Stimulated activated CD8-positive, alpha-beta memory T cell treated with anti-CD3 and anti-CD28 coated beads, Interleukin-4, amount 100 ng/mL, for 48 hours (primary cell): ENCODE data around the gene NXPE4.
"Not testable (repeated sequence)": the region's sequence is repeated elsewhere in the genome, so short reads cannot be mapped to it uniquely, and the experiment has no call there.

Experiments used
- DNase-seq: peaks from one replicate; pipeline ENCODE4 v3.0.0-alpha.2; 2020

NXPE4 gene

GRCh38 chr11:114595571-114595970 is at the start of gene NXPE4:
TSS of gene NXPE4 (minus strand) at chr11:114595786. CDS start at chr11:114594759, 1,027 bp downstream.
- no peak for DNase-seq

- DNase-seq = not testable (repeated sequence)
These were observed 43.9 kb upstream of the NXPE4 start for GRCh38 chr11:114639440-114639839.

GRCh38 chr11:114631445-114631965 is 35.9 kb upstream of the NXPE4 start:
- not testable (repeated sequence) for DNase-seq

- no peak for DNase-seq
These were observed 29.7 kb upstream of the NXPE4 start for GRCh38 chr11:114625294-114625693.

DNA sequence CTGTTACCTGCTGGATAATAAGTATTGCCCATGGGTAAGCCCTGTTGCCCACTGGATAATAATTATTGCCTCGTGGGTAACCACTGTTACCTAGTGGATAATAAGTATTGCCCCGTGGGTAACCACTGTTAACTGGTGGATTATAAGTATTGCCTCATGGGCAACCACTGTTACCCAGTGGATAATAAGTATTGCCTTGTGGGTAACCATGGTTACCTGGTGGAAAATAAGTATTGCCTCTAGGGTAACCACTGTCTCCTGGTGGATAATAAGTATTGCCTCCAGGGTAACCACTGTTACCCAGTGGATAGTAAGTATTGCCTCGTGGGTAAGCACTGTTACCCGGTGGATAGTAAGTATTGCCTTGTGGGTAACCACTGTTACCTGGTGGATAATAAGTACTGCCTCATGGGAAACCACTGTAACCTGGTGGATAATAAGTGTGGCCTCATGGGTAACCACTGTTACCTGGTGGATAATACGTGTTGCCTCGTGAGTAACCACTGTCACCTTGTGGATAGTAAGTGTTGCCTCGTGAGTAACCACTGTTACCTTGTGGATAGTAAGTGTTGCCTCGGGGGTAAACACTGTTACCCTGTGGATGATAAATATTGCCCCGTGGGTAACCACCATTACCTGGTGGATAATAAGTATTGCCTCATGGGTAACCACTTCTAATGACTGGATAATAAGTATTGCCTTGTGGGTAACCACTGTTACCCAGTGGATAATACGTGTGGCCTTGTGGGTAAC is 29.0 kb upstream of the NXPE4 start:
- DNase-seq = no peak

- no peak for DNase-seq
These were observed 28.1 kb upstream of the NXPE4 start for GRCh38 chr11:114623720-114624119.

- DNase-seq = no peak
These were observed 27.3 kb upstream of the NXPE4 start for GRCh38 chr11:114622858-114623257.

DNA sequence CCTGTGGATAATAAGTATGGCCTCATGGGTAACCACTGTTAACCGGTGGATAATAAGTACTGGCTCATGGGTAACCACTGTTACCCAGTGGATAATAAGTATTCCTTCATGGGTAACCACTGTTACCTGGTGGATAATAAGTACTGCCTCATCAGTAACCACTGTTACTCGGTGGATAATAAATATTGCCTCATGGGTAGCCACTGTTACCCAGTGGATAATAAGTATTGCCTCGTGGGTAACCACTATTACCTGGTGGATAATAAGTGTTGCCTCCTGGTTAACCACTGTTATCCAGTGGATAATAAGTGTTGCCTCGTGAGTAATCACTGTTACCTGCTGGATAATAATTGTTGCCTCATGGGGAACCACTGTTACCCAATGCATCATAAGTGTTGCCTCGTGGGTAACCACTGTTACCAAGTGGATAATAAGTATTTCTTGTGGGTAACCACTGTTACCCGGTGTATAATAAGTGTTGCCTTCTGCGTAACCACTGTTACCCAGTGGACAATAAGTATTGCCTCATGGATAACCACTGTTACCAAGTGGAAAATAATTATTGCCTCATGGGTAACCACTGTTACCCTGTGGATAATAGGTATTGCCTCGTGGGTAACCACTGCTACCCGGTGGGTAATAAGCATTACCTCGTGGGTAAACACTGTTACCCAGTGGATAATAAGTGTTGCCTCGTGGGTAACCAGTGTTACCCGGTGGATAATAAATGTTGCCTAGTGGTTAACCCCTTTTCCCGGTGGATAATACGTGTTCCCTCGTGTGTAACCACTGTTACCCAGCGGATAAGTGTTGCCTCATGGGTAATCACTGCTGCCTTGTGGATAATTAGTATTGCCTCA is 26.6 kb upstream of the NXPE4 start:
- DNase-seq = no peak

GRCh38 chr11:114621072-114621471 is 25.5 kb upstream of the NXPE4 start:
- DNase-seq = no peak

GRCh38 chr11:114619659-114620173 is 24.1 kb upstream of the NXPE4 start:
- no peak for DNase-seq

DNA sequence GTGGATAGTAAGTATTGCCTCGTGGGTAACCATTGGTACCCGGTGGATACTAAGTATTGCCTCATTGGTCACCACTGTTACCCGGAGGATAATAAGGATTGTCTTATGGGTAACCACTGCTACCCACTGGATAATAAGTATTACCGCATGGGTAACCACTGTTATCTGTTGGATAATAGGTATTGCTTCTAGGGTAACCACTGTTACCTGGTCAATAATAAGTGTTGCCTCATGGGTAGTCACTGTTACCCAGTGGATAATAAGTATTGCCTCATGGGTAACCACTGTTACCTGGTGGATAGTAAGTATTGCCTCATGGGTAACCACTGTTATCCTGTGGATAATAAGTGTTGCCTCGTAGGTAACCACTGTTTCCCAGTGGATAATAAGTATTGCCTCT is 22.6 kb upstream of the NXPE4 start:
- DNase-seq = no peak

GRCh38 chr11:114617157-114618124 is 21.9 kb upstream of the NXPE4 start:
- DNase-seq = no peak

- DNase-seq = no peak
These were observed 20.9 kb upstream of the NXPE4 start for GRCh38 chr11:114616516-114616915.

DNA sequence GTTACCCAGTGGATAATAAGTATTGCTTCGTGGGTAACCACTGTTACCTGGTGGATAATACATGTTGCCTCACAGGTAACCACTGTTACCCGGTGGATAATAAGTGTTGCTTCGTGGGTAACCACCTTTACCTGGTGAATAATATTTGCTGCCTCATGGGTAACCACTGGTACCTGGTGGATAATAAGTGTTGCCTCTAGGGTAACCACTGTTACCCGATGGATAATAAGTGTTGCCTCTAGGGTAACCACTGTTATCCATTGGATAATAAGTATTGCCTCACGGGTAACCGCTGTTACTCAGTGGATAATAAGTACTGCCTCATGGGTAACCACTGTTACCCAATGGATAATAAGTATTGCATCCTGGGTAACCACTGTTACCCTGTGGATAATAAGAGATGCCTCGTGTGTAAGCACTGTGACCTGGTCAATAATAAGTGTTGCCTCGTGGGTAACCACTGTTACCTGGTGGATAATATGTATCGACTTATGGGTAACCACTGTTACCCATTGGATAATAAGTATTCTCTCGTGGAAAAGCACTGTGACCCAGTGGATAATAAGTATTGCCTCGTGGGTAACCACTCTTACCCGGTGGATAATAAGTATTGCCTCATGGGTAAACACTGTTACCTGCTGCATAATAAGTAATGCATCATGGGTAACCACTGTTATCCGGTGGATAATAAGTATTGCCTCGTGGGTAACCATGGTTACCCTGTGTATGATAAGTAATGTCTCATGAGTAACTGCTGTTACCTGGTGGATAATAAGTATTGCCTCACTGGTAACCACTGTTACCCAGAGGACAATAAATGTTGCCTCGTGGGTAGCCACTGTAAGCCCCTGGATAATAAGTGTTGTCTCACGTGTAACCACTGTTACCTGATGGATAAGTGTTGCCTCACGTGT is 20.1 kb upstream of the NXPE4 start:
- no peak for DNase-seq

DNA sequence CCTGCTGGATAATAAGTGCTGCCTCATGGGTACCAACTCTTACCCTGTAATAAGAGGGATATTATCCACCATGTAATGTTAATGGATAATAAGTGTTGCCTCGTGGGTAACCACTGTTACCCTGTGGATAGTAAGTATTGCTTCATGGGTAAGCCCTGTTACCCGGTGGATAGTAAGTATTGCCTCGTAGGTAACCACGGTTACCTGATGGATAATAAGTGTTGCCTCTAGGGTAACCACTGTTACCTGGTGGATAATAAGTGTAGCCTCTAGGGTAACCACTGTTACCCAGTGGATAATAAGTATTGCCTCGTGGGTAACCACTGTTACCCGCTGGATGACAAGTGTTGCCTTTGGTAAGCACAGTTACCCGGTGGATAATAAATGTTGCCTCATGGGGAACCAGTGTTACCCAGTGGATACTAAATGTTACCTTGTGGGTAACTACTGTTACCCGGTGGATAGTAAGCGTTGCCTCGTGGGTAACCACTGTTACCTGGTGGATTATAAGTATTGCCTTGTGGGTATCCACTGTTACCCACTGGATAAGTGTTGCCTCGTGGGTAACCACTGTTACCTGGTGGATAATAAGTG is 18.6 kb upstream of the NXPE4 start:
- no peak for DNase-seq

GRCh38 chr11:114613094-114613493 is 17.5 kb upstream of the NXPE4 start:
- not testable (repeated sequence) for DNase-seq

DNA sequence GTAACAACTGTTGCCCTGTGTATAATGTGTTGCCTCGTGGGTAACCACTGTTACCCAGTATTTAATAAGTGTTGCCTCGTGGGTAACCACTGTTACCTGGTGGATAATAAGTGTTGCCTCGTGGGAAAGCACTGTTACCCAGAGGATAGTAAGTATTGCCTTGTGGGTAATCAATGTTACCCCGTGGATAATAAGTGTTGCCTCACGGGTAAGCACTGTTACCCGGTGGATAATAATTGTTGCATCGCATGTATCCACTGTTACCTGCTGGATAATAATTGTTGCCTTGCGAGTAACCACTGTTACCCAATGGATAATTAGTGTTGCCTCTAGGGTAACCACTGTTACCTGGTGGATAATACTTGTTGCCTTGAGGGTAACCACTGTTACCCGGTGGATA is 17.1 kb upstream of the NXPE4 start:
- DNase-seq = no peak

DNA sequence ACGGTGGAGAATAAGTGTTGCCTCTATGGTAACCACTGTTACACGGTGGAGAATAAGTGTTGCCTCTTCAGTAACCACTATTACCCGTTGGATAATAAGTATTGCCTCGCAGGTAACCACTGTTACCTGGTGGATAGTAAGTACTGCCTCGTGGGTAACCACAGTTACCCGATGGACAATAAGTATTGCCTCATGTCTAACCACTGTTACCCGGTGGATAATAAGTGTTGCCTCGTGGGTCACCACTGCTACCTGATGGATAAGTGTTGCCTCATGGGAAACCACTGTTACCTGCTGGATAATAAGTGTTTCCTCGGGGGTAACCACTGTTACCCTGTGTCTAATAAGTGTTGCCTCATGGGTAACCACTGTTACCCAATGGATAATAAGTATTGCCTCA is 16.6 kb upstream of the NXPE4 start:
- DNase-seq = not testable (repeated sequence)

DNA sequence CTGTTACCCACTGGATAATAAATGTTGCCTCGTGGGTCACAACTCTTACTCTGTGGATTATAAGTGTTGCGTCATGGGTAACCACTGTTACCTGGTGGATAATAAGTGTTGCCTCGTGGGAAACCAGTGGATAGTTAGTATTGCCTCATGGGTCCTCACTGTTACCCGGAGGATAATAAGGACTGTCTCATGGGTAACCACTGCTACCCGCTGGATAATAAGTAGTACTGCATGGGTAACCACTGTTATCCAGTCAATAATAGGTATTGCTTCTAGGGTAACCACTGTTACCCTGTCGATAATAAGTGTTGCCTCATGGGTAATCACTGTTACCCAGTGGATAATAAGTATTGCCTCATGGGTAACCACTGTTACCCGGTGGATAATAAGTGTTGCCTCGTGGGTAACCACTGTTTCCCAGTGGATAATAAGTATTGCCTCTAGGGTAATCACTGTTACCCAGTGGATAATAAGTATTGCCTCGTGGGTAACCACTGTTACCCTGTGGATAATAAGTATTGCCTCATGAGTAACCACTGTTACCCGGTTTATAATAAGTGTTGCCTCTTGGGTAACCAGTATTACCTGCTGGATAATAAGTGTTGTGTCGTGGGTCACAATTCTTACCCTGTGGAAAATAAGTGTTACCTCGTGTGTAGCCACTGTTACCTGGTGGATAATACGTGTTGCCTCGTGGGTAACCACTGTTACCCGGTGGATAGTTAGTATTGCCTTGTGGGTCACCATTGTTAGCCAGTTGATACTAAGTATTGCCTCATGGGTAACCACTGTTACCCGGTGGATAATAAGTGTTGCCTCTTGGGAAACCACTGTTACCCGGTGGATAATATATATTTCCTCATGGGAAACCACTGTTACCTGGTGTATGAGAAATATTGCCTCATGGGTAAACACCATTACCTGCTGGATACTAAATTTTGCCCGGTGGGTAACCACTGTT is 15.7 kb upstream of the NXPE4 start:
- no peak for DNase-seq

DNA sequence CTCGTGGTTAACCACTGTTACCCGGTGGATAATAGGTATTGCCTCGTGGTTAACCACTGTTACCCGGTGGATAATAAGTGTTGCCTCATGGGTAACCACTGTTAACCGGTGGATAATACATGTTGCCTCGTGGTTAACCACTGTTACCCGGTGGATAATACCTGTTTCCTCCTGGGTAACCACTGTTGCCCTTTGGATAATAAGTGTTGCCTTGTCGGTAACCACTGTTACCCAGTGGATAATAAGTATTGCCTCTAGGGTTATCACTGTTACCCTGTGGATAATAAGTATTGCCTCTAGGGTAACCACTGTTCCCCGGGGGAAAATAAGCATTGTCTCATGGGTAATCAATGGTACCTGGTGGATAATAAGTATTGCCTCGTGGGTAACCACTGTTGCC is 15.0 kb upstream of the NXPE4 start:
- no peak for DNase-seq
